Activated B cell treated with CpG ODN at 0.5 μM for 24 hours (primary cell): ENCODE measurements around the gene ZC3HAV1. TPM values are rescaled to one million over a fixed set of nuclear protein-coding genes. Genes with fewer than 3 reads are reported as not detected.

ENCODE experiments used
- total RNA-seq: library from RNA; stranded (reverse); gene quantifications from 2 replicates; pipeline ENCODE4 v1.2.3, GENCODE V29; 2022

The ZC3HAV1 gene
- total RNA-seq, 1 donor from 2014 or later, result 80.7 TPM

Other genes starting within 250 kb of the ZC3HAV1 start
- 0.42 and 0.46 TPM in 2 replicates for gene KIAA1549, start 128.3 kb downstream of the ZC3HAV1 start, total RNA-seq
- 1.6 and 1.8 TPM in 2 replicates for gene ZC3HAV1L, start 73.7 kb downstream of the ZC3HAV1 start, total RNA-seq
- gene UBN2, start 121.5 kb upstream of the ZC3HAV1 start, total RNA-seq, result 19.5 and 21.0 TPM in 2 replicates
- 8.6 and 11.8 TPM in 2 replicates for gene FMC1, start 231.6 kb upstream of the ZC3HAV1 start, total RNA-seq